Spleen (tissue), 7 donors: ENCODE measurements around the gene TRMT61B.

Experiments
- CTCF ChIP-seq, 11 experiments: fragments of 200-600 bp in 7 of 11; fragments of 450-650 bp in 4 of 11; sonication (generic) in 4 of 11; IDR thresholded peaks in 8 of 11; conservative IDR thresholded peaks in 3 of 11; 1 replicate in 7 of 11; 2 replicates in 4 of 11; pipeline versions ENCODE4 v1.4.0 to v1.8.0; 2016 to 2021; ENCODE audit warnings: antibody characterized with exemption in 11 of 11, inconsistent platforms in 4 of 11, mild to moderate bottlenecking in 1 of 11
- POLR2A ChIP-seq, 3 donors: fragments of 450-650 bp; IDR thresholded peaks; one replicate each; pipeline ENCODE4 v1.5.1; 2017; ENCODE audit warnings: antibody characterized with exemption in 3 of 3, mild to moderate bottlenecking in 1 of 3
- donor health status: DM: no; HTN: no; CAD: no; lungs with moderate emphysema.
- donor health status: DM: no; HTN: no; CAD: no.
- donor health status: DM: no; HTN: no; CAD: no.

GRCh38 chr2:28855193-28855592 is 14.9 kb downstream of the TRMT61B start:
- TF ChIP-seq CTCF (IDR thresholded peaks at IDR 0.05 in 8 of 11, conservative IDR thresholded peaks at IDR 0.05 in 3 of 11) = no peak
- TF ChIP-seq POLR2A (IDR thresholded peaks at IDR 0.05) = no peak
